B cell (primary cell): ENCODE measurements around the gene PRCC. TPM values are rescaled to one million over a fixed set of nuclear protein-coding genes. Genes with fewer than 3 reads are reported as not detected.

Experiments used
- ATAC-seq: fragments of 200-7000 bp; cut with Tn5 transposase; one replicate; pipeline ENCODE4 v1.10.0; 2021; ENCODE audit warnings: low read depth, mild to moderate bottlenecking, moderate number of reproducible peaks, moderate library complexity
- CTCF ChIA-PET: fragments of 350-600 bp; sonication (Branson Sonifier 250); formaldehyde crosslinking; loops from one replicate; lab custom pipeline; 2021; ENCODE audit warnings: antibody characterized with exemption, inconsistent platforms; lab: Charles Lee
- POLR2A ChIA-PET: fragments of 350-600 bp; sonication (Branson Sonifier 250); formaldehyde crosslinking; loops from one replicate; lab custom pipeline; 2021; ENCODE audit warnings: antibody characterized with exemption; lab: Charles Lee
- DNase-seq: peaks from one replicate; pipeline ENCODE4 v3.0.0; 2013
- H2AFZ ChIP-seq: 2 replicates; pipeline ENCODE4 v1.6.1; 2012; ENCODE audit warnings: mild to moderate bottlenecking, low read depth, low read length; ENCODE audit not compliant: insufficient read depth, poor library complexity, severe bottlenecking
- H3K27ac ChIP-seq, 2 donors: 1 replicate in 1 of 2; 2 replicates in 1 of 2; pipeline ENCODE4 v1.5.1; 2012 to 2013; ENCODE audit warnings: low read length in 2 of 2, mild to moderate bottlenecking in 2 of 2, moderate library complexity in 1 of 2
- H3K27me3 ChIP-seq, 4 experiments: fragments of 200-600 bp in 1 of 4; sonication (generic) in 1 of 4; replicated peaks in 1 of 4; 1 replicate in 2 of 4; 2 replicates in 2 of 4; pipeline versions ENCODE4 v1.6.1 to v1.7.0; 2013 to 2016; ENCODE audit warnings: low read length in 3 of 4, mild to moderate bottlenecking in 2 of 4, mixed read lengths in 1 of 4, moderate library complexity in 1 of 4; ENCODE audit not compliant: insufficient read depth in 4 of 4, control insufficient read depth in 3 of 4; ENCODE audit errors: control extremely low read depth in 1 of 4
- H3K36me3 ChIP-seq, 2 experiments: replicated peaks in 1 of 2; 1 replicate in 1 of 2; 2 replicates in 1 of 2; pipeline versions ENCODE4 v1.6.1 to v1.7.1; 2013; ENCODE audit warnings: low read length in 1 of 2; ENCODE audit not compliant: insufficient read depth in 2 of 2, control insufficient read depth in 1 of 2; ENCODE audit errors: control extremely low read depth in 1 of 2, extremely low read depth in 1 of 2
- H3K4me1 ChIP-seq, 2 donors: fragments of 200-600 bp in 1 of 2; sonication (generic) in 1 of 2; 1 replicate in 1 of 2; 2 replicates in 1 of 2; pipeline versions ENCODE4 v1.5.1 to v1.6.1; 2013 to 2017; ENCODE audit warnings: low read length in 2 of 2; ENCODE audit not compliant: control insufficient read depth in 2 of 2, insufficient read depth in 2 of 2
- H3K4me2 ChIP-seq: replicated peaks from 2 replicates; pipeline ENCODE3; 2012; ENCODE audit warnings: mild to moderate bottlenecking, low read depth, low read length; ENCODE audit not compliant: poor library complexity, severe bottlenecking
- H3K4me3 ChIP-seq, 5 experiments: fragments of 200-600 bp in 1 of 5; sonication (generic) in 1 of 5; 1 replicate in 3 of 5; 2 replicates in 2 of 5; pipeline versions ENCODE4 v1.5.1 to v1.7.0; 2011 to 2016; ENCODE audit warnings: low read length in 4 of 5, mild to moderate bottlenecking in 4 of 5, low read depth in 2 of 5, control low read depth in 1 of 5, moderate library complexity in 1 of 5; ENCODE audit not compliant: insufficient read depth in 1 of 5; ENCODE audit errors: control extremely low read depth in 1 of 5, extremely low read depth in 1 of 5
- H3K79me2 ChIP-seq: fragments of 200-600 bp; sonication (generic); one replicate; pipeline ENCODE4 v1.6.0; 2016; ENCODE audit warnings: low read length; ENCODE audit not compliant: control insufficient read depth, insufficient read depth
- H3K9ac ChIP-seq: fragments of 200-600 bp; sonication (generic); 2 replicates; pipeline ENCODE4 v1.6.1; 2017; ENCODE audit warnings: mild to moderate bottlenecking, low read length, moderate library complexity
- H3K9me3 ChIP-seq, 3 donors: one replicate each; pipeline versions ENCODE4 v1.6.1 to v1.7.1; 2013; ENCODE audit warnings: low read length in 2 of 3; ENCODE audit not compliant: control insufficient read depth in 2 of 3, insufficient read depth in 1 of 3; ENCODE audit errors: control extremely low read depth in 1 of 3
- H4K20me1 ChIP-seq: 2 replicates; pipeline ENCODE4 v1.6.0; 2012; ENCODE audit warnings: mild to moderate bottlenecking, low read length; ENCODE audit not compliant: insufficient read depth, control insufficient read depth, poor library complexity, severe bottlenecking
- H3K27ac Mint-ChIP-seq: one replicate; pipeline ENCODE4 v1.8.0; 2021; ENCODE audit warnings: mixed read lengths
- H3K27me3 Mint-ChIP-seq: one replicate; pipeline ENCODE4 v1.8.0; 2021; ENCODE audit warnings: mixed read lengths
- H3K4me1 Mint-ChIP-seq: one replicate; pipeline ENCODE4 v1.8.0; 2021; ENCODE audit warnings: mixed read lengths
- H3K4me3 Mint-ChIP-seq: one replicate; pipeline ENCODE4 v1.8.0; 2021; ENCODE audit warnings: mixed read lengths
- H3K9me3 Mint-ChIP-seq: one replicate; pipeline ENCODE4 v1.8.0; 2022; ENCODE audit warnings: mixed read lengths; ENCODE audit not compliant: insufficient read depth
- EZH2 ChIP-seq: IDR thresholded peaks from 2 replicates; pipeline ENCODE4 v1.6.1; 2012; ENCODE audit warnings: borderline replicate concordance, low read depth, mild to moderate bottlenecking, moderate library complexity, low read length; ENCODE audit not compliant: insufficient read depth, poor library complexity, severe bottlenecking
- WGBS: methylation state at CpG from one replicate; pipeline ENCODE4 v1.1.5; 2013; ENCODE audit warnings: missing lambda C conversion rate; ENCODE audit not compliant: insufficient coverage; 5-methylcytosine and 5-hydroxymethylcytosine counted together
- intact Hi-C: fragments of 100-400 bp; cut with micrococcal nuclease; formaldehyde crosslinking; loops from one replicate; pipeline ENCODE4 v1.10.0; 2022
- polyA plus RNA-seq: library from polyadenylated mRNA; depleted of rRNA; stranded (reverse); fragments of >200 nt; gene quantifications from 2 replicates; pipeline ENCODE4 v1.2.3, GENCODE V29; 2012
- total RNA-seq, 2 donors: library from RNA; stranded (reverse); fragments of 120-200 nt in 1 of 2; gene quantifications; 1 replicate in 1 of 2; 2 replicates in 1 of 2; pipeline versions ENCODE4 v1.2.3 to v1.2.4, GENCODE V29; 2013 to 2022
- TF ChIP-seq, protein P1 (sequence below): fragments of 200-600 bp; IDR thresholded peaks from one replicate; pipeline ENCODE4 v1.8.0; 2022; ENCODE audit warnings: antibody characterized with exemption, mild to moderate bottlenecking

Gene PRCC
- total and polyA plus RNA-seq, 2 donors (not counting 1 experiment from before 2014, with no cell fraction given) = 55.7 to 83.4 TPM

DNA sequence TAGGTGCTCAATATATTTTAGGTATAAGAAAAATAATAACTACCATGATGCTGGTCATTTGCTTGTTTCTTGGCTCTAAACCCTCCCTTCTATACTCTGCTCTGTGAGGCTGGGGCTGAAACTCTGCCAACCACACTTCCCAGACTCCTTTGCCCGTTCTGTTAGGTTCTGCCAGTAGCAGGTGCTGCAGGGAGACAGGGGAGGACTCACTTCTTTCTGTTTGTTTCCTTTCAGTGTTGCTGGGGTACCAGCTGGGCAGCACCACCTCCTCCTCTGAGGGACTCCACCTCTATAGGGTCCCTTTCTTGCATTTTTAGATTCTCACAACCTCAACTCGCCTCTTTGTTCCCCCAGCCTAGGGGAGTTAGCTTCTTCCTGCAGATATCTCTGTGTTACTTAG lies 66.3 kb downstream of the PRCC start:
- Histone ChIP-seq H3K4me1 (no peaks in the 10 kb centered on the region), H3K27me3 (peaks cover 0 to 27% (median 6%) of the 10 kb centered on the region in 4 experiments), H3K4me3 (no peak overlapping the region), H4K20me1 (no peaks in the 10 kb centered on the region), H3K9ac (no peak overlapping the region), H3K4me2 (no peak overlapping the region), H2AFZ (no peak overlapping the region), H3K36me3 (no peaks in the 10 kb centered on the region), H3K27ac (no peak overlapping the region), H3K79me2 (no peaks in the 10 kb centered on the region), H3K9me3 (no peaks in the 10 kb centered on the region)
- Mint-ChIP-seq H3K27ac (no peak overlapping the region), H3K4me3 (no peak overlapping the region), H3K27me3 (peaks cover 55% of the 10 kb centered on the region), H3K9me3 (no peaks in the 10 kb centered on the region), H3K4me1 (no peaks in the 10 kb centered on the region)
- ATAC-seq (no peak), DNase-seq (no peak)
- ChIA-PET CTCF (interaction anchor here (1.4 to 1.6 kb wide), 2 partner anchors 27 to 56 kb away, joined by 4 read pairs; partner anchors contain the start of gene NTRK1), POLR2A (interaction anchor here (0.6 kb wide), 1 partner anchor 54 kb away, joined by 9 read pairs; no protein-coding TSS in a partner anchor)
- intact Hi-C loops = no loop called here
- TF ChIP-seq, protein P1, sequence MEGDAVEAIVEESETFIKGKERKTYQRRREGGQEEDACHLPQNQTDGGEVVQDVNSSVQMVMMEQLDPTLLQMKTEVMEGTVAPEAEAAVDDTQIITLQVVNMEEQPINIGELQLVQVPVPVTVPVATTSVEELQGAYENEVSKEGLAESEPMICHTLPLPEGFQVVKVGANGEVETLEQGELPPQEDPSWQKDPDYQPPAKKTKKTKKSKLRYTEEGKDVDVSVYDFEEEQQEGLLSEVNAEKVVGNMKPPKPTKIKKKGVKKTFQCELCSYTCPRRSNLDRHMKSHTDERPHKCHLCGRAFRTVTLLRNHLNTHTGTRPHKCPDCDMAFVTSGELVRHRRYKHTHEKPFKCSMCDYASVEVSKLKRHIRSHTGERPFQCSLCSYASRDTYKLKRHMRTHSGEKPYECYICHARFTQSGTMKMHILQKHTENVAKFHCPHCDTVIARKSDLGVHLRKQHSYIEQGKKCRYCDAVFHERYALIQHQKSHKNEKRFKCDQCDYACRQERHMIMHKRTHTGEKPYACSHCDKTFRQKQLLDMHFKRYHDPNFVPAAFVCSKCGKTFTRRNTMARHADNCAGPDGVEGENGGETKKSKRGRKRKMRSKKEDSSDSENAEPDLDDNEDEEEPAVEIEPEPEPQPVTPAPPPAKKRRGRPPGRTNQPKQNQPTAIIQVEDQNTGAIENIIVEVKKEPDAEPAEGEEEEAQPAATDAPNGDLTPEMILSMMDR = no peak
- no peak for TF ChIP-seq EZH2
- WGBS = no CpG with 5 or more reads among the region's 2 CpGs

DNA sequence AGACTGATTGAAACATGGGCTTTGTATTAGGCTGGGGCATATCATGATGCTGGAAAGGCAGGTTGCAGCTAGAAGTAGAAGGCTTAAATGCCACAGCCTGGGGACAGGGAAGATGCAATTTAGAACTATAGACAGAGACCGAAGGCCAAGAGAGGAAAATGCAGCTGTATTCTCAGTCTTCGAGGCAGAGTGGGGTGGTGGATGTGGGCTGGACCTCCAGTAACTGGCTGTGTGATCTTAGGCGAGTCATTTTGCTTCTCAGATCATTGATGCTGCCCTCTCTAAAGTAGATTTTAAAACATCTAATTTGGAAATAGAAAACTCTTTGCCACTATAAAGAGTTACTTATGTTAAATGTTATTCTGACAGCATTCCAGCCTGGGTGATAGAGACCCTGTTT lies 67.0 kb downstream of the PRCC start:
- Mint-ChIP-seq H3K4me3 (no peak overlapping the region), H3K27ac (no peak overlapping the region), H3K27me3 (peaks cover 60% of the 10 kb centered on the region), H3K4me1 (no peaks in the 10 kb centered on the region), H3K9me3 (no peaks in the 10 kb centered on the region)
- Histone ChIP-seq H3K4me3 (no peak overlapping the region), H3K79me2 (no peaks in the 10 kb centered on the region), H3K9me3 (peaks cover 0 to 3% (median 0%) of the 10 kb centered on the region in 3 donors), H2AFZ (no peak overlapping the region), H3K9ac (no peak overlapping the region), H4K20me1 (no peaks in the 10 kb centered on the region), H3K36me3 (no peaks in the 10 kb centered on the region), H3K27ac (no peak overlapping the region), H3K27me3 (peaks cover 0 to 34% (median 7%) of the 10 kb centered on the region in 4 experiments), H3K4me1 (no peaks in the 10 kb centered on the region), H3K4me2 (no peak overlapping the region)
- DNase-seq = no peak
- TF ChIP-seq, protein P1 = no peak
- TF ChIP-seq EZH2 = no peak
- 67% methylated on average over 2 of the region's 3 CpGs for WGBS
- CTCF ChIA-PET = interaction anchor here (1.4 to 1.6 kb wide), 2 partner anchors 27 to 55 kb away, joined by 4 read pairs; partner anchors contain the start of gene NTRK1
- POLR2A ChIA-PET = no interaction called here
- intact Hi-C loops = no loop called here
- ATAC-seq = no peak
